ENCODE results near the gene C1orf105. TPM values are rescaled to one million over a fixed set of nuclear protein-coding genes. Genes with fewer than 3 reads are reported as not detected.

The C1orf105 gene
- total RNA-seq, 1 experiment from 2014 or later: not detected

- Histone ChIP-seq H3K4me1 (ENCODE audit: insufficient read depth, low read length, poor library complexity, severe bottlenecking) (peaks cover 5% of the 10 kb centered on the region), H3K27ac (ENCODE audit: low read depth, low read length, poor library complexity, severe bottlenecking) (no peak overlapping the region), H3K27me3 (replicated peaks; ENCODE audit: insufficient read depth, low read depth, low read length, poor library complexity) (no peaks in the 10 kb centered on the region), H3K36me3 (ENCODE audit: insufficient read depth, low read length, poor library complexity, severe bottlenecking) (no peaks in the 10 kb centered on the region), H3K9me3 (ENCODE audit: low read depth, low read length, poor library complexity, severe bottlenecking) (no peaks in the 10 kb centered on the region), H3K4me3 (ENCODE audit: low read depth, low read length, poor library complexity, severe bottlenecking) (no peak overlapping the region)
- DNase-seq (ENCODE audit: low spot score): no peak
- CTCF ChIA-PET: no interaction called here
- intact Hi-C loops (cut with micrococcal nuclease; ENCODE audit: unreplicated experiment): no loop called here
- no TSS peak for BruUV-seq (replicated peaks)
- POLR2A ChIA-PET (ENCODE audit: low non-redundant PET): no interaction called here
- no peak for TF ChIP-seq CTCF (conservative IDR thresholded peaks at IDR 0.05; ENCODE audit: low read depth, low read length)
- no peak for TF ChIP-seq EZH2 (IDR thresholded peaks at IDR 0.05; ENCODE audit: borderline replicate concordance, low read depth, low read length, poor library complexity, severe bottlenecking)
These were observed 79.7 kb downstream of the C1orf105 start for GRCh38 chr1:172500207-172500606.

- Histone ChIP-seq H3K9me3 (ENCODE audit: low read depth, low read length, poor library complexity, severe bottlenecking) (no peaks in the 10 kb centered on the region), H3K27me3 (replicated peaks; ENCODE audit: insufficient read depth, low read depth, low read length, poor library complexity) (no peaks in the 10 kb centered on the region), H3K4me3 (ENCODE audit: low read depth, low read length, poor library complexity, severe bottlenecking) (no peak overlapping the region), H3K36me3 (ENCODE audit: insufficient read depth, low read length, poor library complexity, severe bottlenecking) (no peaks in the 10 kb centered on the region), H3K27ac (ENCODE audit: low read depth, low read length, poor library complexity, severe bottlenecking) (no peak overlapping the region), H3K4me1 (ENCODE audit: insufficient read depth, low read length, poor library complexity, severe bottlenecking) (no peaks in the 10 kb centered on the region)
- ChIA-PET POLR2A (ENCODE audit: low non-redundant PET) (no interaction called here), CTCF (no interaction called here)
- DNase-seq (ENCODE audit: low spot score): no peak
- intact Hi-C loops (cut with micrococcal nuclease; ENCODE audit: unreplicated experiment): no loop called here
- TF ChIP-seq EZH2 (IDR thresholded peaks at IDR 0.05; ENCODE audit: borderline replicate concordance, low read depth, low read length, poor library complexity, severe bottlenecking) (no peak), CTCF (conservative IDR thresholded peaks at IDR 0.05; ENCODE audit: low read depth, low read length) (no peak)
- BruUV-seq (replicated peaks): no TSS peak
These were observed 87.3 kb downstream of the C1orf105 start for GRCh38 chr1:172507741-172508140.

GRCh38 chr1:172510479-172510878 lies 90.0 kb downstream of the C1orf105 start:
- no peak overlapping the region for H3K27ac ChIP-seq (ENCODE audit: low read depth, low read length, poor library complexity, severe bottlenecking)
- ChIA-PET POLR2A (ENCODE audit: low non-redundant PET) (no interaction called here), CTCF (no interaction called here)
- intact Hi-C loops (cut with micrococcal nuclease; ENCODE audit: unreplicated experiment): no loop called here
- H3K4me1 ChIP-seq (ENCODE audit: insufficient read depth, low read length, poor library complexity, severe bottlenecking): no peaks in the 10 kb centered on the region
- no peak for TF ChIP-seq CTCF (conservative IDR thresholded peaks at IDR 0.05; ENCODE audit: low read depth, low read length)
- TF ChIP-seq EZH2 (IDR thresholded peaks at IDR 0.05; ENCODE audit: borderline replicate concordance, low read depth, low read length, poor library complexity, severe bottlenecking): no peak
- no peak overlapping the region for H3K4me3 ChIP-seq (ENCODE audit: low read depth, low read length, poor library complexity, severe bottlenecking)
- no peaks in the 10 kb centered on the region for H3K36me3 ChIP-seq (ENCODE audit: insufficient read depth, low read length, poor library complexity, severe bottlenecking)
- BruUV-seq (replicated peaks): no TSS peak
- DNase-seq (ENCODE audit: low spot score): no peak
- H3K27me3 ChIP-seq (replicated peaks; ENCODE audit: insufficient read depth, low read depth, low read length, poor library complexity): no peaks in the 10 kb centered on the region
- no peaks in the 10 kb centered on the region for H3K9me3 ChIP-seq (ENCODE audit: low read depth, low read length, poor library complexity, severe bottlenecking)

Measured in A673 (cell line).